ENCODE results near the gene PNMA6E. TPM values are rescaled to one million over a fixed set of nuclear protein-coding genes. Genes with fewer than 3 reads are reported as not detected.

Gene PNMA6E
- total RNA-seq, 1 donor from 2014 or later: not detected

DNA sequence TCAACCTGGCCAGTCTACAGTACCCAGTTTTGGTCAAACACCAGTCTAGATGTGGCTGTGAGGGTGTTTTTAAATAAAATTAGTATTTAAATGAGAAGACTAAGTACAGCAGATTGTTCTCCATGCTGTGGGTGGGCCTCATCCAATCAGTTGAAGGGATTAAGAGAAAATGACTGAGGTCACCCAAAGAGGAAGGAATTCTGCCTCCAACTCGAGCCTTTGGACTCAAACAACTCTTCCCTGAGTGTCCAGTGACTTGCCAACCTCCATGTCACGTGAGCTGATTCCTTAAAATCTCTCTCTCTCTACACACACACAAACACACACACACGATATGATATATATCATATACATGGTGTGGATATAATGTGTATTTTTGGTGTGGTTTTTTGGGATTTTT is 34.7 kb upstream of the PNMA6E start:
- DNase-seq (ENCODE audit: low spot score): no peak

DNA sequence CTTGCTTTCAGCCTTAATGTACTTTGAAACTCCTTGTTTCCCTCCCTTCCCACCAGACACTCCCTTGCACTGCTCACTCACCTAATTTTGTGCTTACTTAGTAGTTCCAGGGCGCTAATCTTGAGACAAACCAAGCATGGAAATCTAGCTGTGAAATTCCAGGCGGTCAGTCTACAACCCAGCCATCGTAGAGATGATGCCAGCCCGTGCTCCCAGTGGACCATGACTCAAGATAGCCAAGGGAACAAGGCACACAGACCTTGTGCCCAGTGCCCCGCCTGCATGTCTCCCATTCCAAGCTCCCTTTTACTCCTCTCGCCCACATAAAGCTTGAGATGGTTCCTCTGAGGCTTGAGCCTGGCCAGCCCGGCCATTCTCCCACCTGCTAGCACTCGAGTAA is 33.7 kb upstream of the PNMA6E start:
- DNase-seq (ENCODE audit: low spot score): no peak

DNA sequence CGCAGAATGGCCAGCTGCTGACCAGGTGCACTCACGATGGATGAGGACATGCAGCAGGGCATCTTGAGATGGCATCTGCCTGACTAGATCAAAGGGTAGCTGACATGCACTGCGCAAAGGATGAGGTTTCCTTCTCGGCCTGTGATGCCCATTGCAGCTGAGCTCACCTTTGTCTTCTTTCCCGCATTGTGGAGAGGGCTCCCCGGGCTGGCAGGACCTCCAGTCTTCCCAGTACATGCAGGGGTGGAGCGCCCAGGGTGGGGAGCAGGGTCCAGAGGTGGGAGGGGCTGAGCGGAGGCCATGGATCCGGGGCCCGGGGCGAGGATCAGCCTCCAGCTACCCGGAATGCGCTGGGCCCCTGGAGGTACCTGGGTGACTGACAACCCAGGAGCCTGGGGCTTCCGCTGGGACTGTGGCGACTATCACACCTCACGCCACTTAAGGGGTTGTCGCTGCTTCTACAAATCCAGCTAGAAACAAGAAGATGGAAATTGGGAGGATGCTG is 32.7 kb upstream of the PNMA6E start:
- no peak for DNase-seq (ENCODE audit: low spot score)

DNA sequence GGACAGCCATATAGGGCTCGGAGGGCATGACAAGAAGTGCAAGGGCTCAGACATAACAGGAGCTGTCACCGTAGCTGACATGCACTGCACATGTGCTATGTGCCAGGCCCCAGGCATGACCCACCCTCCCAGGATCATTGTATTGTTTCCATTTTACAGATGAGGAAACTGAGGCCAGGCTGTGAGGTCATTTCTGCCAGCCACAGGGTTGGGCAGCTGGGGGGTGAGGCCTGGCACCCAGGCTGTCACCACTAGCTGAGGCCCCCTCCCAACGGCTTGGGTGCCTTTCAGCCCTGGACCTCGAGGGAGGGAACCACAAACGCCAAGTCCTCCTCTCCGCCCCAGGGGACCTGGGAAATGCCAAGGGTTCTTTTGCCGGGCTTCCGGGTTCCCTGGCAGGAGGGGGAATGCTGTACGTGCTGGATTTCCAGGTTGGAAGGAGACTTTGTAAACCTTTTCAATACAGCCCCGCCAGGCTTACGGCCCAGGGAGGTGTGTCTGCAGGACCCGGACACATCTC is 32.1 kb upstream of the PNMA6E start:
- DNase-seq (ENCODE audit: low spot score): no peak

DNA sequence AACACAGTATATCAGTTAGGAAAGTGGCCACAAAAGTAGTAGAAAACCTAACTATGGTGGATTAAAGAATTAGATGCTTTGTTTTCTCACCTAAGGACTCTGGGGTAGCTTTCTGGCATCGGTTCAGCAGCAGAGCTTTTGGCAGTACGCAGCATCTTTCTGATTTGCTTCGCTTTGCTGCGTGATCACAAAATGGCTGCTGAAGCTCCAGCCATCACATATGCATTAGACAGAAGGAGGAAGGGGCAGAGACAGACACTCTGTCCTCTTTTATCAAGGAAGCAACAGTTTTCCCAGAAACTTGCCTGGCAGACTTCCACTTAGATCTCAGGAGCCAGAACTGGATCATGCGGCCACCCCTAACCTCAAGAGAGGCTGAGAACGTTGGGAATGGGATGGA is 29.6 kb upstream of the PNMA6E start:
- no peak for DNase-seq (ENCODE audit: low spot score)

DNA sequence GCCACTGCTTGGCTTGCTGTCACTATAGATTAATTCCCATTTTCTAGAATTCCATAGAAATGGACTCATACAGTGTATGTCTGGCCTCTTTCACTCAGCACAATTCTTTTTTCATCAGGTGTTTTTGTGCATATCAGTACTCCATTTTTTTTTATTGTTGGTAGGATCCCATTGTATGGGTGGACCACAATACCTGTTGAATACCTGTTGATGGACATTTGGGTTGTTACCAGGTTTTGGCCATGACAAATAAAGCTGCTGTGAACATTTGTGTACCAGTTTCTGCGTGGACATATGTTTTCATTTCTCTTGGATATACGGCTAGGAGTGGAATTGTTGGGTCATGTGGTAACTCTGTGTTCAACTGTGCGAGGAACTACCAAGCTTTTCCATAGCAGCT is 25.1 kb upstream of the PNMA6E start:
- no peak for DNase-seq (ENCODE audit: low spot score)

DNA sequence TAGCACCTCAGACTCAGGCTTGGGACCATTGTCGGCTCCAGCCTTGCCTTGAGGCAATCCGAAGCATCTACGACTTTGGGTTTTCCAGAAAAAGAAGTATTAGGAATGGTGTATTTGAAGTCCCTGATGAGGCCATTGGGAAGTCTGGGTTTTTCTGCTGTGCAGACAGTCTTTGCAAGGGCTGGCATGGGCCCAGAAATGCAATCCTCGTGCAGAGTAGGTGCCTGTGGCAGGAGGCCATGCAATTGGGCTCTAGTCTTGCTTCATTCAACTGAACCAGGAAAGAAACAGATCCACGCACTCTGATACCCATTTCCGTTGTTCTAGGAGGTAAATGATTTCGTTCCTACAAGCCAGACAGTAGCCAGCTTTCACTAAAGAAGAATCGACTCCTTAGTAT is 22.5 kb upstream of the PNMA6E start:
- no peak for DNase-seq (ENCODE audit: low spot score)

DNA sequence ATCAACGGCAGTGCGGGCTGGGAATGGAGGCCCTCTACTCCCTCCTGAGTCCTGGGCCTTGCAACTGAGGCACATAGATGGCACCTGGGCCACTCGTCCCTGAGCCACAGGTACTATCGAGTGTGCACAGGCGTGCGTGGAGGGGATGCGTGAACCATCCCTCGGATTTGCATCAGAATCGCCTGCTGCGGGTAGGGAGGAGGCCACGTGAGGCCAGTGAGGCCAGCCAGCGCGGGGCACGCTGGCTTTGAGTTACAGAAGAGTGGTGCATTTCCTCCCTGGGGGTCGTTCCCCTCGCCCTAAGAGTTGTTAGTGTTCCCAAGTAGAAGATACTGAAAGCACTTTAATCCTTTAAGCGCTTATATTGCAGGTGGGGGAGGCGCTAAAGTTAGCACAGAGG is 20.7 kb upstream of the PNMA6E start:
- no peak for DNase-seq (ENCODE audit: low spot score)

DNA sequence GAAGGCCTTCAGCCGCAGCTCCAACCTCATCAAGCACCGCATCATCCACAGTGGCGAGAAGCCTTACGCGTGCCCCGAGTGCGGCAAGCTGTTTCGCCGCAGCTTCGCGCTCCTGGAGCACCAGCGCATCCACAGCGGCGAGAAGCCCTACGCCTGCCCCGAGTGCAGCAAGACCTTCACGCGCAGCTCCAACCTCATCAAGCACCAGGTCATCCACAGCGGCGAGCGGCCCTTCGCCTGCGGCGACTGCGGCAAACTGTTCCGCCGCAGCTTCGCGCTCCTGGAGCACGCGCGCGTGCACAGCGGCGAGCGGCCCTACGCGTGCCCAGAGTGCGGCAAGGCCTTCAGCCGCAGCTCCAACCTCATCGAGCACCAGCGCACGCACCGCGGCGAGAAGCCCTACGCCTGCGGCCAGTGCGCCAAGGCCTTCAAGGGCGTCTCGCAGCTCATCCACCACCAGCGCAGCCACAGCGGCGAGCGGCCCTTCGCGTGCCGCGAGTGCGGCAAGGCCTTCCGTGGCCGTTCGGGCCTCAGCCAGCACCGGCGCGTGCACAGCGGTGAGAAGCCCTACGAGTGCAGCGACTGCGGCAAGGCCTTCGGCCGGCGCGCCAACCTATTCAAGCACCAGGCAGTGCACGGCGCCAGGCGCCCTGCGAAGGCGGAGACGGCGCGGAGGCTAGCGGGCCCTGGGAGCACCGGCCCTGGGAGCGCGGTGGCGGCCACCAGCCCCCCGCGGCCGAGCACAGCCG is 19.9 kb upstream of the PNMA6E start:
- no peak for DNase-seq (ENCODE audit: low spot score)

DNA sequence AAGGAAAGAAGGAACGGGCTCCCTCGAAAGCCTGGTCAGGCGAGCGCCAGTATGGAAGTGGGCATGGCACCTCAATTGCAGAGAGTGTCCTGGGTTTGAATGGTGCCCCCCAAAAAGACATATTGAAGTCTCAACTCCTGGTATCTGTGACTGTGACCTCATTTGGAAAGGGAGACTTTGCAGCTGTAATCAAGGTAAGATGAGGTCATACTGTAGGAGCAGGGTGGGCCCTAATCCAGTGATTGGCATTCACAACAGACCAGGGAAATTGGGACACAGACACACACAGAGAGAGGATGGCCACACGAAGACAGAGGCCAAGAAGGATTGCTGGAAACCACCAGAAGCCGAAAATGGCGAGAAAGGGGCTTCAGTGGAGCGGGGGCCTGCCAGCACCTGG is 16.5 kb upstream of the PNMA6E start:
- DNase-seq (ENCODE audit: low spot score): no peak

DNA sequence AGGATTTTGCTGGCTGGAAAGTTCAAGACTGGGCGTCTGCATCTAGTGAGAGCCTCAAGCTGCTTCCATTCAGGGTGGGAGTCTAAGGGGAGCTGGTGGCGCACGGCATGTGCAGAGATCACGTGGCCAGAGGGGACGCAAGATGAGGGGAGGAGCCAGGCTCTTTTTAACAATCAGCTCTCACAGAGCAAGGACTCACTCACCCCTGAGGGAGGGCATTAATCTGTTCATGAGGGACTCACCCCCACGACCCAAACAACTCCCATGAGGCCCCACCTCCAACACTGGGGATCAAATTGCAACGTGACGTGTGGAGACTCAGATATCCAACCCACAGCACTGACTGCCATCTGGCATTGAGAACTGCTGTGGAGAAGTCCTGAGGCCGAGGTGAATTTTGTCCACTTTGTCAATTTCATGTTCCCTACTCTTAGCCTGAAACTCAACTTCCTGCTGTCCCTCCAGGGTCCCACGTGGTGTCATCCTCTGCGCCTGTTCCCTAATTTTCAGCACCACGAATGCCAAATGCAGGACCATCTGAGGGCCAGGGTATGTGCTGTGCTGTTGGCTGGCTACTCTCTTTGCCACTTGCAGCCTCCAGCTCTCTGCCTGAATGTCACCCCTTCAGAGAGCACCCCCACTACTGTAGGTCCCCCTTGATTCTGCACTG is 15.8 kb upstream of the PNMA6E start:
- no peak for DNase-seq (ENCODE audit: low spot score)

DNA sequence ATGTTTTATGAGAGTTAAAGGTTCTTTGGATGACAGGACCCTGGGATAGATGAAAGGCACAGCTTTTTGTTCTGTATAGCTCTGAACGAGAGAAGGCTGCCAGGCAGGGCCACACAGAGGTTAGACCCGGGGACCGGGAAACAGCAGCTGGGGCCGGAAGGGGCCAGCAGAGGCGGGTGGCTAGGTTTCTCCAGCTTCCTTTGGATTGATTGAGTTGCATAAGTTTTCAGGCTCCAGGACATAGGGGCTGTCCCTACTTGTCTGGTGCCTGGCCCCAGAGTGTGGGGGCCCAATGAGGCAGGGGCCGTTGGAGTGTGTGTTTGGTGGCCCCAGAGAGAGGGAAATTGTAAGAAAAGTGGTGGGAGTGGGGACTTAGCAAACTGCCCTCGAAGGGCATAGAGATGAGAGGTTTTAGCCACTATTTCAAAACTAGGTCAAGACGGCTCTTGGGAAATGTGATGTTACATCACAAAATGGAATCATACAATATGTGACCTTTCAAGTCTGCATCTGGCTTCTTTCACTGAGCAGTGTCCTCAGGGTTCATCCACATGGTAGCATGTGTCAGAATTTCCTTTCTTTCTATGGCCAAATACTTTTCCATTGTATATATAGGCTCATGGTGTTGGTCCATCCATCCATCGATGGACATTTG is 13.8 kb upstream of the PNMA6E start:
- no peak for DNase-seq (ENCODE audit: low spot score)

DNA sequence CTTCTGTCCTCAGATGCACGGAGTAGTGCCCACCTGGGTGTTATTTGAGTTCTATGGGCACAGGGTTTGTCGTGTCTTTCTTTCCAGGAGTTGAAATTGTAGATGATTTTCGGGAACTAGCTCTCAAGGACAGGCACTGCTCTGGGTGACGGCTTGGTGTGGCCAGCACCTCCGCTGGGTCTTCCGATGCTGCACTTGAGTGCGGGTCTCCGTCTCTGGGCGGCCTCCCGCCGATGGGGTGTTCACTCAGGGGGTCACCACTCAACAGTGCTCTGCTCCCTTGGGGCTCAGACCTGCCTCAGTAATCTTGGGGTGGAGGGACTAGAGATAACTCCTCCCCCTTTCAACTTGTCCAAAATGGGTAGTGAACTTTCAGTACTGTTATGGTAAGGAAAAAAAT is 12.6 kb upstream of the PNMA6E start:
- DNase-seq (ENCODE audit: low spot score): no peak

DNA sequence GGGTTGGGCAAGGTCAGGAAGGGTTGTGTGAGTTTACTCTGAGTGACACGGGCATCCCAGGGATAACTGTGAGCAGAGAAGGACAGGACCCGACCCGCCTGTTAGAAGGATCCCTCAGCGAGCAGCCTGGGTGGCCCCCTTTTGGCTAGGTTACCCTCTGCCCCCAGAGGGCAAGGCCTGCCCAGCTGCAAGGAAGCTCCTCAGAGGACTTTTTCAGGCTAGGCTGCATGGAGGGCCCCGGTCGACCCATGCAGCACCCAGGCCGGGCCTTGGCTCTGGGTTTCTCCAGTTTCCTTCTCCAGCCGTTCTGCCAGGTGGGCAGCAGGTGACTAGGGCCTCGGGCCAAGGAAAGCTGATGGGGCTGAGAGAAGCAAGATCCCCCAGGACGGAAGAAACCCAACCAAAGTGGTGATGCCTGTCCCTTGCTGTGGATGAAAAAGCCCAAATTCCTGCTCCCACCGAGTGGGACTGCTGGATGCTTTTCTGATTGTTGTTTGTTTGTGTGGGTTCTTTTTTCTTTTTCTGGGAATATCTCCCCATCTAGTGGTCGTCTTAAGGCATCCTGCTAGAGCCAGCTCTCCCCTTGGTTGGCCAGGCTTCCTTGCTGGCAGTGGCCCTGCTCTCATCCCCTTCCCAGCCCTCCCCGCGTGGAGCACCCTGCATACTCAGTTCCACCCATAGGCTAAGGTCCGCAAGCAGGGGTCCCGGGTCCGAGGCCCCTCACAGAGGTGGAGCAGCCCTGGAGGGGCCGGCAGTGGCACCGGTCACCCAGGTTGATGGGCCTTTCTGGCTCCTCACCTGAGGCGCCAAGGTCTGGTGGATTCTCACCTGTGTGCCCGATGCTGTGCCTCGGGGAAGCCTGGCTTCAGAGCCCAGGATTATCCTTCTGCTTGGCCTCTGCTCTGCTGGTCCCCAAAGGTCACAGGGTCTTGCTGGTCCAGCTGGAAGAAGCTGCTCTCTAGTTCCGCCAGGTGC is 11.9 kb upstream of the PNMA6E start:
- DNase-seq (ENCODE audit: low spot score): no peak

DNA sequence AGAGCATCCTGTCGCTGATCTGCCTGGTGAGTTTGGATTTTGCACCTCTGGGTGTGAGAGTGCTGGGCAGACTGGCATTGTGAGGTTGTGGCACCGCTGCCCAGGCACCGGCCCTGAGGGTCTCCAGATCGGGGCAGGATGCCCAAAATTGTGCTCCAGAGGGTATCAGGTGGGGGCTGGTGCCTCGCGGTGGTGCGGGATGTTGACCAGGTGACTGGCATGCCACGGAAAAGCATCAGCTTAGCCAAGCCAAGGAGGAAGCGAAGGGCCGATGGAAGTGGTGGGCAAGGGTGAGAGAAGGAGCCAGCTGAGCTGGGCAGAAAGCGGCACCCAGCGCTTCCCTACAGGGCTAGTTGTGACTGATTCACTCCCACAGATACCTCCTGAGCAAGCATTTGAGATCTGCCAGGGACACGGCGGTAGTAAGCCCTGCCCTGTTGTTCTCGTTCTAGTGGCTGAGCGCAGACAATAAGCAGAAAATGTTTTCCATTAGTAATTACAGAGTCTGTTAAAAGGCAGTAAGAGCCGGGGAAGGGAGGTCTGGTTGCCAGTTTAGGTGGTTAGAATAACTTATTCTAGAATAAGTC is 10.9 kb upstream of the PNMA6E start:
- DNase-seq (ENCODE audit: low spot score): no peak

DNA sequence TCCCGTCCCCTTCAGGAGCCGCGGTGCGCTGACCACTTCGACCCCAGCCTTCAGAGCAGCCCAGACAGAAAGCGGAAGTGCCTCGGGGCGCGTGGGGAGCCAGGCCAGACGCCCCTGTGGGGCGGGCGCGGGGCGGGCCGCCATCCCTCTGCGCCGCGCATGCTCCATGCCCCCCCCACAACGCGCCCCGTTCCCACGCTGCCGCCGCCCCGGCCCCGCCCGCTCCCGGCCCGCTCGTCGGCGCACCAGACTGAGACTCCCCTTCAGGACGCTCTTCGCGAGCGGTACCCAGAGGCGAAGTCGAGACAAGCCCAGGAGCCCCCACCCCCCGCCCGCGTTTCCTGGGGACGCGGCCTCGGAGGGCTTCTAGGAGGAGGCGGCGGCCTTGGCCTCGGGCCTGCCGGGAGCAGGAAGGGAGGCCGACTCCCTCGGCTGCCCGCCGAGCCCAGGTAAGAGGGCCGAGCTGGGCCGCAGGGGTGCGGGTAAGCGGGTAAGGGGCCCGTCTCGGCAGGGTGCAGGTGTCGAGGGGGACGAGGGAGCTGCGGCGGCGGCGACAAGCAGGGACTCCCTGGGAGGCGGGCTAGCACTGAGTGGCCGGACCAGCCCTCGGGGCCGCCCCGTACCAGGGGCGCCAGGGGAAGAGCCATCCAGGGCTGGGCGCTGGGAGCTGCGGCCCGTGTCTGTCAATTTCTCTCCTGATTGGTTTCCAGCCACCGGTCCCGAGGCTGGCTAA is 10.3 kb upstream of the PNMA6E start, which contains the start of gene ZFP92:
ZFP92 (plus strand) TSS at position 218 of the 733 bp plus-strand sequence. CDS start 6,851 bp downstream, outside the sequence.
- no peak for DNase-seq (ENCODE audit: low spot score)

DNA sequence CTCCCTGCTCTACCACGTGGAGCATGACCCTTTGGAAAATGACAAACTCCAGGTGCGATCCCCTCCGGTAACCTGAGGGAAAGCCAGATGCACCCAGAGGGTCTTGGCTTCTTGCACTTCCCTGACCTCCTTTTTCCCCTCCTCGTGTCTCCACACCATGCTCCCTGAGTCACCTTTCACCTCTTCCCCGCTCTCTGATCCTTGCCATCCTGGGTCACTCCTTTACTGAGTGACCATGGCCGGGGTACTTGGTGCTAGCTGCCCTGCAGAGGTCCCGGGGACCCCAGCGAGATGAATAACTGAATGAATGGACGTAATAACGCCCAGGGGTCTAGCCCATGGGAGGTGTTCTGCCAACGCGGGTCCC is 9.7 kb upstream of the PNMA6E start:
- no peak for DNase-seq (ENCODE audit: low spot score)

DNA sequence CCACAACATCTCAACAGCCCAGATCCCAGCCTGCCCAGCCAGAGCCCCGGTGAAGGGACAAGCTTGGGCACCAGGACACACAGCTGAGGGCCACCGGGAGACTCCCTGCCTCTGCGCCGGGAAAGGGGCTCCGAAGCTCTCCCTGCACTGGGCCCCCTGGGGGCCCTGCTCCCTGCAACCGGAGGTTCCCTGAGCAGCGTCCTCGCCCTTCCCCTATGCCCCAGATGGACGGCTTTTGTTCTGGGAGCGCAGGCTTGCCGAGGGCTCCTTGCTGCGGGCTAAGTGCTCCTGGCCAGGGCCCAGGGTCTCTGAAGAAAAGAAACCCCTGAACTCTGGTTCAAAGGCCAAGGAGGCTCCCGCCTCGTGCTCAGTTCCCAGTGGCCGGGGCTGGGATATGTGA is 9.2 kb upstream of the PNMA6E start:
- no peak for DNase-seq (ENCODE audit: low spot score)

DNA sequence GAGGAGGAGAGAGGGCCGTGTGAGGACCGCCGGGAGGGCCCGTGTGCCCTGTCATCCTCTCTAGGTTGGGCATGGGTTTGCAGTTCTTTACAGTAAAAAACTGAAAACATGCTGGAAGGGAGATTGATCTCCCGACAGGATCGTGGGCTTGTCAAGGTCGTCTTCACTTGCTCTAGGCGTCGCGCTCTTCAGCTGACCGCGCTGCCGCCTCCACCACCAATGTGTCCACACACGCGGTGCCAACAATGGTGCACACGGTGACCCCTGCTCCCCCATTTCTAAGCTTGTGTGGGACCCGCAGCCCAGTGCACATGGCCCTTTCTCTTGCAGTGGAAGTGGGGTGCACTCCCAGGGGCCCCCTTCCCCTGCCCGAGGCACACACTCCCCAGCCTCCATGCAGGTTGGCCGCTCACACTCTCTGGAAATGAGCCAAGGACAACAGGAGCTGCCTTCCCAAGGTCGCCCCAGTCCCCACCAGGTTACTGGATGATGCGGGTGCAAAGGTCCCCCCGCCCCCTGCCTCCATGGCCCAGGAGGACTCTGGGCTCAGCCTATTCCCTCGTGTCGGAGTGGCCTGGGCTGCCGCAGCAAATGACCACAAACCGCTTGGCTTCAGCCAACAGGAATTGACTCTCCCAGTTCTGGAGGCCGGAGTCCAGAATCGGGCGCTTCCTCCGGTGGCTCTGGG is 8.4 kb upstream of the PNMA6E start:
- DNase-seq (ENCODE audit: low spot score): no peak

DNA sequence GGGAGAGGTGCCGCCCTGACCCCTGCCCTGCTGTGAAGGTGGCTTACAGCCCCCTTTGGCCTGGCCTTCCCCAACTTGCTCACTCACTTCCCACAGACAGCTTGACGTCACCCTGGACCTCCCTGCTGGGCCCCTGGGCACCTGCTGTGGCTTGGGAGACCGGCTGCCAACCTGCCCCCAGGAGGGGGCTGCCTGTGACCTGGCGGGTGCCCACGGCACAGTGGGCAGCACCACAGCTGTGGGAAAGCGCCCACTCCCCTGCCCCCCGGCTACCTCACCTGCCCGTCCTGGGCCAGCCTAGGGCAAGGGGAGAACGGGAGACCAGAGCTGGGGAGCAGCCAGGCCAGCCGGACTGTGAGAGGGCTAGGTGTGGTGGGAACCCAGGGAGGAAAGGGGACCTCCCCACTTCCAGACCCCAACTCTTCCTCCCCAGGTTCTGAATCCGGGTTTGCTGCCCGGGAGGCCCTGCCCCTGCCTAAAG is 7.8 kb upstream of the PNMA6E start:
- DNase-seq (ENCODE audit: low spot score): no peak

All from mucosa of gallbladder (tissue), 1 donor.